ENCODE results near the gene CACNA1A.

The CACNA1A gene

GRCh38 chr19:13229246-13229645 lies 277.0 kb downstream of the CACNA1A start:
- no peak for DNase-seq (ENCODE audit: insufficient read length)
- FAIRE-seq, result no peak
- no peak for TF ChIP-seq POLR2A (IDR thresholded peaks at IDR 0.05; ENCODE audit: low read depth, low read length)
- no peak for TF ChIP-seq TAF1 (IDR thresholded peaks at IDR 0.05; ENCODE audit: borderline replicate concordance, low read depth, low read length)
- no peak for TF ChIP-seq POLR2AphosphoS5 (IDR thresholded peaks at IDR 0.05; ENCODE audit: low read depth, low read length)

GRCh38 chr19:13228561-13228960 lies 277.7 kb downstream of the CACNA1A start:
- FAIRE-seq, result no peak
- DNase-seq (ENCODE audit: insufficient read length), result no peak
- TF ChIP-seq POLR2A (IDR thresholded peaks at IDR 0.05; ENCODE audit: low read depth, low read length) (no peak), TAF1 (IDR thresholded peaks at IDR 0.05; ENCODE audit: borderline replicate concordance, low read depth, low read length) (no peak), POLR2AphosphoS5 (IDR thresholded peaks at IDR 0.05; ENCODE audit: low read depth, low read length) (no peak)

GRCh38 chr19:13226983-13227382 lies 279.3 kb downstream of the CACNA1A start:
- DNase-seq (ENCODE audit: insufficient read length) (no peak), FAIRE-seq (no peak)
- TF ChIP-seq POLR2AphosphoS5 (IDR thresholded peaks at IDR 0.05; ENCODE audit: low read depth, low read length), result no peak
- no peak for TF ChIP-seq POLR2A (IDR thresholded peaks at IDR 0.05; ENCODE audit: low read depth, low read length)
- TF ChIP-seq TAF1 (IDR thresholded peaks at IDR 0.05; ENCODE audit: borderline replicate concordance, low read depth, low read length), result no peak

- DNase-seq (ENCODE audit: insufficient read length) (no peak), FAIRE-seq (no peak)
- TF ChIP-seq TAF1 (IDR thresholded peaks at IDR 0.05; ENCODE audit: borderline replicate concordance, low read depth, low read length) (no peak), POLR2A (IDR thresholded peaks at IDR 0.05; ENCODE audit: low read depth, low read length) (no peak), POLR2AphosphoS5 (IDR thresholded peaks at IDR 0.05; ENCODE audit: low read depth, low read length) (no peak)
Observed at GRCh38 chr19:13225973-13226865, 280.1 kb downstream of the CACNA1A start.

- no peak for FAIRE-seq
Observed at GRCh38 chr19:13225085-13225484, 281.2 kb downstream of the CACNA1A start.

GRCh38 chr19:13220847-13221246 lies 285.4 kb downstream of the CACNA1A start:
- TF ChIP-seq POLR2A (IDR thresholded peaks at IDR 0.05; ENCODE audit: low read depth, low read length) (no peak), POLR2AphosphoS5 (IDR thresholded peaks at IDR 0.05; ENCODE audit: low read depth, low read length) (no peak), TAF1 (IDR thresholded peaks at IDR 0.05; ENCODE audit: borderline replicate concordance, low read depth, low read length) (no peak)
- DNase-seq (ENCODE audit: insufficient read length) (no peak), FAIRE-seq (no peak)

More at GRCh38 chr19:13225085-13225484, 281.2 kb downstream of the CACNA1A start:
- DNase-seq (ENCODE audit: insufficient read length), result no peak
- TF ChIP-seq TAF1 (IDR thresholded peaks at IDR 0.05; ENCODE audit: borderline replicate concordance, low read depth, low read length), result no peak
- TF ChIP-seq POLR2A (IDR thresholded peaks at IDR 0.05; ENCODE audit: low read depth, low read length), result no peak
- no peak for TF ChIP-seq POLR2AphosphoS5 (IDR thresholded peaks at IDR 0.05; ENCODE audit: low read depth, low read length)

- DNase-seq (ENCODE audit: insufficient read length) (no peak), FAIRE-seq (peak; percentile 77)
- TF ChIP-seq POLR2A (IDR thresholded peaks at IDR 0.05; ENCODE audit: low read depth, low read length) (no peak), TAF1 (IDR thresholded peaks at IDR 0.05; ENCODE audit: borderline replicate concordance, low read depth, low read length) (no peak), POLR2AphosphoS5 (IDR thresholded peaks at IDR 0.05; ENCODE audit: low read depth, low read length) (no peak)
Observed at GRCh38 chr19:13215572-13216380, 290.5 kb downstream of the CACNA1A start.

DNA sequence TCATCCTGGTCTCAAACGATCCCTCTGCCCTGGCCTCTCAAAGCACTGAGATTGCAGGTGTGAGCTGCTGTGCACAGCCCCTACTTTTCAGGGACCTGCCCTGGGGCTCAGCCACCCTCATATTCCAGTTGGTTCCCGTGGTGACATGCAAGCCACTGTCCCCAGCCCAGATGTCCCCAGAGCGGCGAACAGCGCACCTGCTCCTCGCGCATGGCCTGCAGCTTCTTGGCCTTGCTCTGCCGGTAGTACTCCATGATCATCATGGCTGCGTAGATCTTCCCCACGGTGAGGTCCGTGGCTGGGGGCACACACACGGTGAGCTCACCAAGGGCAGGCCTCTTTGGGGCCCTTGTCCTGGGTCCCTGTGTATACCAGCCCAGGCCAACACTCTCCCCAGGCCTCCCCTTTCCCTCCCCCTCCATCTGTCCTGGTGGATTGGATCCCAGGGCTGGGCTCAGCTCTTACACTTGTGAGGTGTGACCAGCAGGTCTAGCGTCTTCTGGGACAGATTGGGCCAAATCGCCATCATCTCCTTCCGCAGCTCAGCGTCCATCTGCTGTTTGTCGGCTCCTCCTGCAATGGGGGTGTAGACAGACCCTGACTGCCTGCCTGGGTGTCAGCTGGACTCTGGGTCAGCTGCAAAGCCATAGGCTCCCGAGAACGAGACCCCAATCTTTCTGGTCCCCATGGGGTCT lies 292.1 kb downstream of the CACNA1A start:
- FAIRE-seq (no peak), DNase-seq (ENCODE audit: insufficient read length) (no peak)
- no peak for TF ChIP-seq POLR2AphosphoS5 (IDR thresholded peaks at IDR 0.05; ENCODE audit: low read depth, low read length)
- no peak for TF ChIP-seq POLR2A (IDR thresholded peaks at IDR 0.05; ENCODE audit: low read depth, low read length)
- TF ChIP-seq TAF1 (IDR thresholded peaks at IDR 0.05; ENCODE audit: borderline replicate concordance, low read depth, low read length), result no peak

DNA sequence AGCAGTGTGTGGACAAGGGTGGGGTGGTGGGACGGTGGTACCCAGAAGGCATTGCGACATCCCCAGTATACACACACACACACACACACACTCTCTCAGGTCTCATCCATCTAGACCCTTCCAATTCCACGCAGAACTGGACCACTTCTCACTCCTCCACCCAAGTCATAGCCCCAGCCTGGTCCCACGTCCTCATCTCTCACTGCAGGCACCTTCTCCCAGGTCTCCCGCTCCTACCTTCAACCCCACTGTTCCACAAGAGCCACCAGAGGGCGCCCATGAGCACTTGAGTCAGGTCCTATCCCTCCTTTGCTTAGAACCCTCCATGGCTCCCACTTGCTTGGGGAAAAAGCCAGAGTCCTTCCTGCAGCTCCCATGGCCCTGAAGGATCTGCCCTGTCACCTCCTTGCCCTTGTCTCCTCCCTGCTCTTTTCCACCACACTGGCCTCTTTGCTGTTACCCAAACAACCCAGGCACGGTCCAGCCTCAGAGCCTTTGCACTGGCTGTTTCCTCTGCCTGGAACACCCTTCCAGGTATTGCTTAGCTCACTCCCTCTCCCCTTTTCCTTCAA lies 293.4 kb downstream of the CACNA1A start:
- TF ChIP-seq POLR2AphosphoS5 (IDR thresholded peaks at IDR 0.05; ENCODE audit: low read depth, low read length), result no peak
- TF ChIP-seq TAF1 (IDR thresholded peaks at IDR 0.05; ENCODE audit: borderline replicate concordance, low read depth, low read length), result no peak
- no peak for TF ChIP-seq POLR2A (IDR thresholded peaks at IDR 0.05; ENCODE audit: low read depth, low read length)
- DNase-seq (ENCODE audit: insufficient read length), result no peak
- peak; percentile 77 for FAIRE-seq

DNA sequence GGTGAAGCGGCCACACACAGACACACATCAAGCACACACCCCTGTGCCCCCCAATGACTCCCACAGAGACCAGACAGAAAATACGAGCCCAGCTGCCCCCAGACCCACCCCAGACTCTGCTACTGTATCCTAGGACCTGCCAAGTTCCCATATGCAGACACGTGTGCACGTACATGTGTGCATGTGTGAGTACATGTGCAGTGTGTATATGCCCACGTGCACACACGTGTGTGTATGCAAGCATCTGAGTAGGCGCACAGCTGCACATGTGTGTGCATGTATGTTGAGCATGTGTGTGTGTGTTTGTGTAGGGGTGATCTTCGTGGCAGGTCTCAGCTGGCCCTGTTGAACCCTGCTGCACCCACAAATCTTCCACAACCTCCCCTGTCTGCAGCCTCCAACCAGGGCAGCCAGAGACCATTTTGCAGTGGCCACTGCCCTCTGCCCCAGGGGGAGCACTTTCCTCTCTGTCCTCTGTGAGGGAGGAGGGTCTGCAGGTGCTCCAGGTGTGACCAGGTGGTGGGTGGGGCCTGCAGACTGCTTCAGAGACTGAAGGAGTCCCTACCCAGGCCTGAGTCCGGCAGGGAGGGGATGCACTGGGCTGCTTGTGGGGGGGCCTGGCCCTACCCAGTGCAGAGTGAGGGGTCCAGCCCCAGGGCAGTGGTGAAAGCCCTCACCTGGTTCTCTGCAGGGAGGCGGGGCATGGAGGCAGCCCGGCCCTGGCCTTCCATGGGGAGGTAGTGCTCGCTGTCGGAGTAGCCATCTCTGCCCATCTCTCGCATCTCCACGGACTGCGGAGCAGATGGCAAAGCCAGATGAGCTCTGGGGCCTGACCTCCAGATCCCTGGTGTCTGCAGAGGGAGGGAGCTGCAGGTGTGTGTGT lies 294.6 kb downstream of the CACNA1A start:
- FAIRE-seq, result no peak
- TF ChIP-seq POLR2AphosphoS5 (IDR thresholded peaks at IDR 0.05; ENCODE audit: low read depth, low read length), result no peak
- TF ChIP-seq TAF1 (IDR thresholded peaks at IDR 0.05; ENCODE audit: borderline replicate concordance, low read depth, low read length), result no peak
- TF ChIP-seq POLR2A (IDR thresholded peaks at IDR 0.05; ENCODE audit: low read depth, low read length), result no peak
- no peak for DNase-seq (ENCODE audit: insufficient read length)
